HG03060 (cell line): ENCODE measurements around the gene MYBPC1.

Source experiments
- ATAC-seq: cut with Tn5 transposase; IDR thresholded peaks from one replicate; pipeline ENCODE4 v1.9.1; 2021; ENCODE audit warnings: low read depth, moderate number of reproducible peaks; ENCODE audit not compliant: unreplicated experiment

MYBPC1 gene

GRCh38 chr12:101694297-101694848, 99.6 kb downstream of the MYBPC1 start:
- ATAC-seq = no peak

GRCh38 chr12:101694986-101695385, 100.2 kb downstream of the MYBPC1 start:
- ATAC-seq = no peak

- no peak for ATAC-seq
Measured at GRCh38 chr12:101695706-101696105, 100.9 kb downstream of the MYBPC1 start.

GRCh38 chr12:101696251-101697196, 101.8 kb downstream of the MYBPC1 start:
- ATAC-seq = no peak

GRCh38 chr12:101697197-101697929, 102.6 kb downstream of the MYBPC1 start, which contains the start of gene CHPT1:
TSS of gene CHPT1 (plus strand) at chr12:101697640. CDS start at chr12:101697862, 222 bp downstream.
- ATAC-seq = no peak

- no peak for ATAC-seq
Measured at GRCh38 chr12:101697930-101698799, 103.4 kb downstream of the MYBPC1 start.

- no peak for ATAC-seq
Measured at GRCh38 chr12:101698800-101699347, 104.1 kb downstream of the MYBPC1 start.

- ATAC-seq = no peak
Measured at GRCh38 chr12:101700299-101700820, 105.6 kb downstream of the MYBPC1 start.

- ATAC-seq = no peak
Measured at GRCh38 chr12:101703487-101703886, 108.7 kb downstream of the MYBPC1 start.

GRCh38 chr12:101706403-101706802, 111.6 kb downstream of the MYBPC1 start:
- no peak for ATAC-seq

GRCh38 chr12:101707131-101707782, 112.5 kb downstream of the MYBPC1 start:
- ATAC-seq = no peak

- ATAC-seq = no peak
Measured at GRCh38 chr12:101710288-101710687, 115.5 kb downstream of the MYBPC1 start.

GRCh38 chr12:101713059-101713682, 118.4 kb downstream of the MYBPC1 start:
- ATAC-seq = no peak

- ATAC-seq = no peak
Measured at GRCh38 chr12:101713930-101714329, 119.2 kb downstream of the MYBPC1 start.

GRCh38 chr12:101714877-101715444, 120.2 kb downstream of the MYBPC1 start:
- no peak for ATAC-seq

GRCh38 chr12:101719566-101719965, 124.8 kb downstream of the MYBPC1 start:
- ATAC-seq = no peak

GRCh38 chr12:101720118-101720517, 125.3 kb downstream of the MYBPC1 start:
- ATAC-seq = no peak

GRCh38 chr12:101722392-101722791, 127.6 kb downstream of the MYBPC1 start:
- no peak for ATAC-seq
